Upper lobe of left lung (tissue), 4 donors: Measurements from ENCODE around the gene LCN15.

Experiments
- CTCF ChIP-seq, 6 experiments: fragments of 450-650 bp in 4 of 6; fragments of 200-600 bp in 2 of 6; sonication (generic) in 2 of 6; IDR thresholded peaks; one replicate each; pipeline ENCODE4 v1.5.1; 2016 to 2019; ENCODE audit warnings: antibody characterized with exemption in 6 of 6
- POLR2A ChIP-seq, 4 donors: fragments of 450-650 bp; IDR thresholded peaks; one replicate each; pipeline ENCODE4 v1.5.1; 2016 to 2017; ENCODE audit warnings: antibody characterized with exemption in 4 of 4, mild to moderate bottlenecking in 2 of 4

- TF ChIP-seq POLR2A (IDR thresholded peaks at IDR 0.05) (no peak), CTCF (IDR thresholded peaks at IDR 0.05) (no peak)
Measured at GRCh38 chr9:136759001-136759400, 5.3 kb downstream of the LCN15 start.
